Pancreas (tissue), 10 donors: Measurements from ENCODE around the gene PTGES2. TPM values are rescaled to one million over a fixed set of nuclear protein-coding genes. Genes with fewer than 3 reads are reported as not detected.
"Not testable (repeated sequence)": the region's sequence is repeated elsewhere in the genome, so short reads cannot be mapped to it uniquely, and the experiment has no call there.

Source experiments
- ATAC-seq, 4 donors: fragments of 200-7000 bp; cut with Tn5 transposase; one replicate each; pipeline versions ENCODE4 v1.8.0 to v1.9.1; 2020; ENCODE audit warnings: mild to moderate bottlenecking in 4 of 4, moderate library complexity in 4 of 4
- DNase-seq, 6 donors: peaks; one replicate each; pipeline ENCODE4 v3.0.0-alpha.2; 2020
- FAIRE-seq: peaks from 2 replicates; lab custom pipeline; 2012; peaks lifted over from hg19 to GRCh38; lab: Jason Lieb, UNC
- H3K27ac ChIP-seq, 4 donors: fragments of 200-600 bp; sonication (generic); 1 replicate in 3 of 4; 2 replicates in 1 of 4; pipeline versions ENCODE4 v1.5.0 to v1.8.0; 2020
- H3K27me3 ChIP-seq, 4 donors: fragments of 200-600 bp; one replicate each; pipeline ENCODE4 v1.8.0; 2021
- H3K36me3 ChIP-seq, 3 donors: fragments of 200-600 bp; sonication (generic) in 1 of 3; one replicate each; pipeline versions ENCODE4 v1.5.0 to v1.8.0; 2020 to 2021
- H3K4me1 ChIP-seq, 3 donors: fragments of 200-600 bp; one replicate each; pipeline ENCODE4 v1.8.0; 2021
- H3K4me3 ChIP-seq, 4 donors: fragments of 200-600 bp; sonication (generic) in 2 of 4; one replicate each; pipeline versions ENCODE4 v1.5.0 to v1.8.0; 2020 to 2021
- H3K9me3 ChIP-seq, 4 donors: fragments of 200-600 bp; one replicate each; pipeline ENCODE4 v1.8.0; 2021
- WGBS, 2 donors: extraction: QIAGEN DNeasy Blood & Tissue Kit; methylation state at CpG; one replicate each; pipeline ENCODE4 v1.1.7; 2013; 5-methylcytosine and 5-hydroxymethylcytosine counted together
- intact Hi-C, 3 donors: fragments of 100-400 bp; cut with DNase I; formaldehyde crosslinking; loops; one replicate each; pipeline versions ENCODE4 v1.11.1 to v1.14.2; 2022
- polyA plus RNA-seq, 2 donors: library from polyadenylated mRNA; stranded (reverse); fragments of 200-250 nt; gene quantifications; one replicate each; pipeline ENCODE4 v1.2.3, GENCODE V29; 2013
- total RNA-seq, 6 donors: library from RNA; stranded (reverse); fragmentation: NEBNext Ultra II Directional in 4 of 6; extraction: Animal tissue kit (Norgen Biotek cat#: 25700) in 4 of 6; gene quantifications; one replicate each; pipeline versions ENCODE4 v1.2.1 to v1.2.4, GENCODE V29; 2021 to 2023
- TF ChIP-seq, protein P1 (sequence below), 4 donors: fragments of 200-600 bp; sonication (generic) in 3 of 4; IDR thresholded peaks; one replicate each; pipeline versions ENCODE4 v1.5.0 to v1.8.0; 2021; ENCODE audit warnings: antibody characterized with exemption in 4 of 4
- donor health status: healthy with polysubstance abuse.
- donor health status: DM: no; HTN: no; CAD: no; lungs with moderate emphysema.
- donor health status: DM: no; HTN: no; CAD: no.
- donor health status: control.
- donor health status: control.
- donor health status: Bipolar disorder and iron deficiency.
- donor health status: DM: yes; HTN: yes; CAD: no.
- donor health status: DM: no; HTN: no; CAD: no.
- donor health status: DM: no; HTN: no; CAD: no.
- donor health status: DM: yes; HTN: yes; CAD: no.

PTGES2 gene
- total and polyA plus RNA-seq, 8 donors: 25.4 to 78.5 (median 38.4) TPM

DNA sequence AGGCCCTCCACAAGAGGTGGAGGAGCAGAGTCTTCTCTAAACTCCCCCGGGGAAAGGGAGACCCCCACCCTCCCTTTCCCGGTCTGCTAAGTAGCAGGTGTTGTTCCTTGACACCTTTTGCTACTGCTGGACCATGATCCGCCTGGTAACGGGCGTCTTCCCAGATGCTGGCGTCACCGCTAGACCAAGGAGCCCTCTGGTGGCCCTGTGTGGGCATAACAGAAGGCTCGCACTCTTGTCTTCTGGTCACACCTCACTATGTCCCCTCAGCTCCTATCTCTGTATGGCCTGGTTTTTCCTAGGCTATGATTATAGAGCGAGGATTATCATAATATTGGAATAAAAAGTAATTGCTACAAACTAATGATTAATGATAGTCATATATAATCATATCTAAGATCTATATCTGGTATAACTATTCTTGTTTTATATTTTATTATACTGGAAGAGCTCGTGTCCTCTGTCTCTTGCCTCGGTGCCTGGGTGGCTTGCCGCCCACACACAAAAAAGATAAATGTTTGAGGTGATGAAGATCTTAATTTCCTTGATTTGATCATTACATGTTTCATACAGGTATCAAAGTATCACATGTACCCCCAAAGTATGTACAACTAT lies 2.6 kb upstream of the PTGES2 start:
- intact Hi-C loops, ATAC-seq, H3K27ac ChIP-seq, H3K27me3 ChIP-seq, H3K36me3 ChIP-seq, H3K9me3 ChIP-seq, H3K4me3 ChIP-seq, FAIRE-seq: not testable (repeated sequence)
- 23 to 29% methylated on average over 12 of the region's 12 CpGs for WGBS, 2 donors
- DNase-seq: peak in 4 of 6 donors; percentile 61 to 78 (median 72)
- TF ChIP-seq, protein P1, sequence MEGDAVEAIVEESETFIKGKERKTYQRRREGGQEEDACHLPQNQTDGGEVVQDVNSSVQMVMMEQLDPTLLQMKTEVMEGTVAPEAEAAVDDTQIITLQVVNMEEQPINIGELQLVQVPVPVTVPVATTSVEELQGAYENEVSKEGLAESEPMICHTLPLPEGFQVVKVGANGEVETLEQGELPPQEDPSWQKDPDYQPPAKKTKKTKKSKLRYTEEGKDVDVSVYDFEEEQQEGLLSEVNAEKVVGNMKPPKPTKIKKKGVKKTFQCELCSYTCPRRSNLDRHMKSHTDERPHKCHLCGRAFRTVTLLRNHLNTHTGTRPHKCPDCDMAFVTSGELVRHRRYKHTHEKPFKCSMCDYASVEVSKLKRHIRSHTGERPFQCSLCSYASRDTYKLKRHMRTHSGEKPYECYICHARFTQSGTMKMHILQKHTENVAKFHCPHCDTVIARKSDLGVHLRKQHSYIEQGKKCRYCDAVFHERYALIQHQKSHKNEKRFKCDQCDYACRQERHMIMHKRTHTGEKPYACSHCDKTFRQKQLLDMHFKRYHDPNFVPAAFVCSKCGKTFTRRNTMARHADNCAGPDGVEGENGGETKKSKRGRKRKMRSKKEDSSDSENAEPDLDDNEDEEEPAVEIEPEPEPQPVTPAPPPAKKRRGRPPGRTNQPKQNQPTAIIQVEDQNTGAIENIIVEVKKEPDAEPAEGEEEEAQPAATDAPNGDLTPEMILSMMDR (IDR thresholded peaks at IDR 0.05): peak; percentile 13 to 42 (median 28)
- peaks cover 0 to 25% (median 6%) of the 10 kb centered on the region in 3 donors for H3K4me1 ChIP-seq

DNA sequence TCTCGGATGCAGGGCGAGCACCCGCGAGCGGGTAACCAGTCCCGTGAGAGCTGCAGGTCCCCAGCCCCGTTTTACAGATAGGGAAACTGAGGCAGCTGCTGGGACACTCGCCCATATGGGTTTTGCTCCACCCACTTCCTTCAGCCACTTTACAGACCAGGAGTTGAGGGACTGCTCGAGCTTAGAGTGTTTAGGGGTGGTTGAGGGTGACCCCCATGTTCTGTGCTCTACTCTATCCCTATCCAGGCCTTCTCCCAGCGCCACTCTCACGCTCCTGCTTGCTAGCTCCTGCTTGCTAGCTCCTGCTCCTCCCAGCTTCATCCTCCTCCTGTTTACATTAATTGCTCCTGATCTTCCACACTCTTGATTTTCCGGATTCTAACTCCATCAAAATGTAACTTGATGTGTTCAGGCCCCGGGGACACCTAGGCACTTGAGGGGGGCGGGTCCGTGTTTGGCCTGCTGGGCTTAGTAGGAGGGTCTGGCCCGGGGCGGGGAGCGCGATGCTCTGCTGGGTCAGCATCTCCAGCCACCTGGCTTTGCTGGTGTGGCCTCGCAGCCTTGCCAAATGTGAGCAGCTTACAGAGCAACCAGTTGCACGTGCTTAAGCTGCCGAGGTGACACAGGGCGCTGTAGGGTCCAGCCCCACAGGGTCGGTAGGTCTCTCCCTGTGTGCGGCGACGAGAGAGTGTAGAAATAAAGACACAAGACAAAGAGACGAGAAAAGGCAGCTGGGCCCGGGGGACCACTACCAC lies 1.5 kb upstream of the PTGES2 start:
- Histone ChIP-seq H3K27me3 (no peaks in the 10 kb centered on the region), H3K27ac (peak overlapping the region; percentile 97 to 99 (median 98)), H3K36me3 (peaks cover 0 to under 1% (median 0%) of the 10 kb centered on the region in 3 donors), H3K4me3 (peak overlapping the region; percentile 86 to 99 (median 99)), H3K4me1 (peaks cover 0 to 25% (median 6%) of the 10 kb centered on the region in 3 donors), H3K9me3 (no peaks in the 10 kb centered on the region)
- intact Hi-C loops: no loop called here
- TF ChIP-seq, protein P1 (IDR thresholded peaks at IDR 0.05): no peak
- ATAC-seq (no peak), FAIRE-seq (no peak), DNase-seq (peak in 3 of 6 donors; percentile 60 to 77 (median 64))
- WGBS, 2 donors: 54 to 55% methylated on average over 29 of the region's 29 CpGs

GRCh38 chr9:128127990-128128835 lies 684 bp upstream of the PTGES2 start:
- no peaks in the 10 kb centered on the region for H3K9me3 ChIP-seq
- TF ChIP-seq, protein P1 (IDR thresholded peaks at IDR 0.05): no peak
- no peak for FAIRE-seq
- DNase-seq: peak; percentile 85 to 93 (median 87)
- H3K4me3 ChIP-seq: peak overlapping the region; percentile 86 to 99 (median 99)
- H3K36me3 ChIP-seq: peaks cover 0 to 9% (median 2%) of the 10 kb centered on the region in 3 donors
- H3K4me1 ChIP-seq: peaks cover 0 to 25% (median 6%) of the 10 kb centered on the region in 3 donors
- no peaks in the 10 kb centered on the region for H3K27me3 ChIP-seq
- WGBS, 2 donors: 0 to 1% methylated on average over 77 to 79 of the region's 82 CpGs
- peak; percentile 86 to 91 (median 88) for ATAC-seq
- peak overlapping the region; percentile 97 to 99 (median 98) for H3K27ac ChIP-seq
- intact Hi-C loops: no loop called here

- FAIRE-seq: no peak
- 49 to 53% methylated on average over 10 of the region's 10 CpGs for WGBS, 2 donors
These were observed 1.8 kb downstream of the PTGES2 start for GRCh38 chr9:128125580-128126354.

More at GRCh38 chr9:128125580-128126354, 1.8 kb downstream of the PTGES2 start:
- ATAC-seq (no peak), DNase-seq (peak in 4 of 6 donors; percentile 23 to 49 (median 35))
- Histone ChIP-seq H3K27ac (no peak overlapping the region), H3K27me3 (no peaks in the 10 kb centered on the region), H3K4me3 (peak overlapping the region in 1 of 4 donors; percentile 99), H3K9me3 (no peaks in the 10 kb centered on the region), H3K4me1 (peaks cover 0 to 19% (median 6%) of the 10 kb centered on the region in 3 donors), H3K36me3 (peaks cover 0 to 25% (median 12%) of the 10 kb centered on the region in 3 donors)
- TF ChIP-seq, protein P1 (IDR thresholded peaks at IDR 0.05): no peak
- intact Hi-C loops: no loop called here
